Right ventricle myocardium superior (tissue), 1 donor: ENCODE measurements around the gene CLASP2. TPM values are rescaled to one million over a fixed set of nuclear protein-coding genes. Genes with fewer than 3 reads are reported as not detected.

Experiments used
- ATAC-seq: fragments of 200-7000 bp; cut with Tn5 transposase; one replicate; pipeline ENCODE4 v1.9.1; 2020; ENCODE audit warnings: mild to moderate bottlenecking; ENCODE audit not compliant: poor library complexity
- DNase-seq: peaks from one replicate; pipeline ENCODE4 v3.0.0-alpha.2; 2020
- intact Hi-C: fragments of 100-400 bp; cut with DNase I; formaldehyde crosslinking; loops from one replicate; pipeline ENCODE4 v1.11.2; 2022
- total RNA-seq: library from RNA; stranded (reverse); fragmentation: NEBNext Ultra II Directional; extraction: Animal tissue kit (Norgen Biotek cat#: 25700); gene quantifications from one replicate; pipeline ENCODE4 v1.2.1, GENCODE V29; 2021
- donor health status: DM: no; HTN: yes; CAD: no; lungs with severe emphysema.

CLASP2 gene
- total RNA-seq, 1 donor from 2014 or later: 68.3 TPM

DNA sequence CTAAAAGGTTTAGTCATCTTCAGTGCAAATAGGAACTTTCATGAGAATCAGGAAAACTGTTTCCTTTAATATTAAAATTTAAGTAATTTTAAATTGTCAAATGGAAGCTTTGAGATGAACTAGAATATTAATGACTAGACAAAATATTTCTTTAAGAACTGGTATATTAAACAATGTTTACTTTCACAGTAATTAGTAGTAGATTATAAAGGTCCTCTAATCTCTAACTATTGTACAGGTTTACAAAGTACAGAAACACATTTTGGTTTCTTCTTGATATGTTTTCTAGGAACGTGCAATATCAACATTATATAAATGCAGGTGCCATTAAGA is 138.9 kb downstream of the CLASP2 start:
- ATAC-seq (no peak), DNase-seq (no peak)
- intact Hi-C loops: no loop called here

DNA sequence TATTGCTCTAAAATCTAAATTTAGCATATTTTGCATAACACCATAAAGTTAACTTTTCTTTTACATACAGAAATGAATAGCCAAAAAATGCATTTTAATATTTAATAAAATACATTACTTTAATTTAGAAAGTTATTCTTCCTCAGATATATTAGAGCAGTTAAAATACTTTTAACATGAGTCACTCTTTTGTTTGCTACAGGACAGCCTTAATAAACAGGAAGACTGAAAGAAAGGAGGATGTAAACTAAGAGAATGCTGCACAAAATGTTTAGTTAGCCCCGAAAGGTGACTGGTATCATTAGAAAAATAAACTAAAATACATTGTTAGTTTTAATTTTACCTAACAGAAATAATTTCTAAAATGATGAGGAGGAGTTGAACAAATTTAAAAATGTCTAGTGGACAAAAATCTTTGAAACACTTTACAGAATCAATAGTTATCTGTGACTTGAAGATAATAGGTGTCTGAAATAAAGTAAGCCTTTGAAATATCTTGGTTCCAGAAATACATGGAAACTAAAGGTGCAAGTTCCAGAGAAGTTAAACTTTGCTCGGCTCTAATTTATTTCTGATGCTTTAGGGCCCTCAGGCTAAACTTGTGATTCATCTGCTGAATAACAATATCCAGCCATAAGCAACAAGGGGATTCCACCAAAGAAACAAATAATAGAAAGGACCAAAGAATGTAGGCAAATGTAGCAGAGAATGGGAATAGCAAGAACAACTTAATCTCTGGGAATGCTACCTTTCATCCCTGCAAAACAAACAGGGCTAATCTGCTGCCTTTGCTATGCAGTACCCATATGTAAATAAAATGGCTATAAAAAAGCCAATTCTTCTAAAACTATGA is 139.5 kb downstream of the CLASP2 start:
- DNase-seq: no peak
- intact Hi-C loops: no loop called here
- no peak for ATAC-seq

DNA sequence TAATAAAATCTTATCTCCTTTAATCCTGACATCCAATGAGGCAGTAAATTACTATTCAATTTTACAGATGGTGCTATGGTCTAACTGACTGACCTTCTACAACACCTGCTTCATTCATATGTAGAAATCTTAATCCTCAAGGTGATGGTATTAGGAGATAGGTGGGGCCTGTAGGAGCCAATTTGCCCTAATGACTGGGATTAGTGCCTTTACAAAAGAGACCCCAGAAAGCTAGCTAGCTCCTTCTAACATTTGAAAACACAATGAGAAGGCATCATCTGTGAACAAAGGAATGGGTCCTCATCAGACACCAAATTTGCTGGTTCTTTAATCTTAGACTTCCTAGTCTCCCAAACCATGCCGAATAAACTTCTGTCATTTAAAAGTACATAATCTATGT is 140.5 kb downstream of the CLASP2 start:
- DNase-seq (no peak), ATAC-seq (no peak)
- intact Hi-C loops: no loop called here

DNA sequence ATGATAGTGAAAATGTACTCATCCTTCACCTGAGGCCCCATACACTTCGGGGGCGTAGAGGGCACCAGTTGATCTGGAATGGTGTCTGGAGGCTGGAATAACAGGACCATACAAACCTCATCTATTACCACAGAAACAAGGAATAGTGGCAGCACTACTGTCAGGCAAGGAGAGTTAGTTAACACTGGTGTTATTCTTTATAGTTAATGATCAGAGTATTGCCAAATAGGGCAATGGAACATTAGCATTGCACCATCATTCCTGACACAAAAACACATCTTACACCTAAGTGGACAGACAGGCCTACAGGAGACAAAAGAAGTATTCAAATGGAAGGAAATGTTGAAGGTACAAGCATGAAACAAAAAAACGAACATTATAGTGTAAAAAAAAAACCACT is 140.9 kb downstream of the CLASP2 start:
- ATAC-seq (no peak), DNase-seq (no peak)
- intact Hi-C loops: no loop called here

DNA sequence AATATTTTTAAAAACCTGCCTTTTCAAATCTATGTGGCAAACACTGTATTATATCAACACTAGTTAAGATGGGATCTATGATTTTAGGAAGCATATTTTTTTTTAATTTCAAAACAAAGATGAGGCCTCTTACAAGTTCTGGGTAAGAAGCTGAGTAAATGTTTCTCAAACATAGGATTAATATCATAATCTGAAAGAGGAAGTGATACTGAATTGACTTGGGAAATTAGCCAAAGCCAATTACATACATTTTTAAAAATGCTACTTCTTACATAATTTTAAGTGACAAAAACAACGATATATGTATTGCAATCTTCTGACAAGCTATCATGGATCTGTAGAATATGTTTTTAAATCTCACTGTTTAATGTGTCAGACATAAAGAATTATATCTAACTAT is 142.7 kb downstream of the CLASP2 start:
- intact Hi-C loops: no loop called here
- no peak for ATAC-seq
- no peak for DNase-seq

DNA sequence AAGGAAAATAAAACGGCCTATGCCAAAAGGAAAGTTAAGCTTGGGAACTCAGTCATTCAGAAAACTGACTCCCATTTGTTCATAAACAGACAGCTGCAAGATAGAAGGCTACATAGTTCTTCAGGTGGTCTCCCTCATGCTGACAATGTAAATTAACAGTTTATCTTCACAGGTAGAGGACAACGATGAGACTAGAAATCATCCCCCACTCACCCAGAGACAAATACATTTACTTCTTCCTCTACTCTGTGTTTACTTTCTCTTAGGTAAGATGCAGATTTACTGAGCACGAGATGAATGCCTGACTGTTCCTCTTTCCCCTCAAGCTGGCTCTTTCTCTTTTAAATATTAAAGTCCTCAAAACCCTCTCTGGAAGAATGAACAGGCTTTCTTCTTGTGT is 160.2 kb downstream of the CLASP2 start:
- DNase-seq (no peak), ATAC-seq (no peak)
- intact Hi-C loops: no loop called here

DNA sequence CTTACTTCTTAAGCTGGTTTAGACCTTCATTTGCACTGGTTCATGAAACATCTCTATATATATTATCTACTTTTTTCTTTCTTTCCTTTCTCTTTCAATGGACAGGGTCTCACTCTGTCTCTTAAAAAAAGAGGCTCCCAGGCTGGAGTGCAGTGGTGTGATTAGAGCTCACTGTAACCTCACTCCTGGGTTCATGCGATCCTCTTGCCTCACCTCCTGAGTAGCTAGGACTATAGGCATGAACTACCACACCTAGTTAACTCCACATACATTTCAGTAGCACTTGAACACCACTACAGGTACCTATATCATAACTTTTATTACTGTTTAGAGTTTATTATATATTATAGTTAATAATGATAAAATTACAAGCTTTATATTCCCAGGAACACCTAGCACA is 160.8 kb downstream of the CLASP2 start:
- ATAC-seq (no peak), DNase-seq (no peak)
- intact Hi-C loops: no loop called here

DNA sequence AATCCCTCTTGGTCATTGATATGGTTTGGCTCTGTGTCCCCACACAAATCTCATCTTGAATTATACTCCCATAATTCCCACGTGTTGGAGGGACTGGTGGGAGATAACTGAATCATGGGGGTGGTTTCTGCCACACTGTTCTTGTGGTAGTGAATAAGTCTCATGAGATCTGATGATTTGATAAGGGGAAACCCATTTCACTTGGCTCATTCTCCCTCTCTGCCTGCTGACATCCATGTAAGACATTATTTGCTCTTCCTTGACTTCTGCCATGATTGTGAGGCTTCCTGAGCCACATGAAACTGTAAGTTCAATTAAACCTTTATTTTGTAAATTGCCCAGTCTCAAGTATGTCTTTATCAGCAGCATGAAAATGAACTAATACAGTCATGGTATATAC is 171.0 kb downstream of the CLASP2 start:
- intact Hi-C loops: no loop called here

DNA sequence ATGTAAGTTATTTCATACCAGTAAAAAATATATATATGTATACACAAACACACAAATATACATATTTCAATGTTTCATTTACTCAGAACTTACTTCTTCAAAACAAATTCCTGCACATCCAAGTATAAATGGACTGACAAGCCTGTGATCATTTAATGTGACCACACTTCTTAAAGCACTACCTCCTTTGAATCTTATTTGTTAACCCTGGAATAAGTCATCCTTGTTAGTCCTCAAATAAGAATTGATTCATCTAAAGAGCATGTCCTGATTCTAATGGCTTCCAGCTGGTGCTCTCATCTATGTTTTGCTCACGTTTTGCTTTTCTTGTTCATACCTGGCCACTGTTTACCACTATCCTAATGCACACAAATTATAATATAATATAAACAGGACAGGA is 173.9 kb downstream of the CLASP2 start:
- no peak for DNase-seq
- intact Hi-C loops: no loop called here
- no peak for ATAC-seq

More for the DNA sequence above, 171.0 kb downstream of the CLASP2 start:
- no peak for ATAC-seq
- DNase-seq: no peak

DNA sequence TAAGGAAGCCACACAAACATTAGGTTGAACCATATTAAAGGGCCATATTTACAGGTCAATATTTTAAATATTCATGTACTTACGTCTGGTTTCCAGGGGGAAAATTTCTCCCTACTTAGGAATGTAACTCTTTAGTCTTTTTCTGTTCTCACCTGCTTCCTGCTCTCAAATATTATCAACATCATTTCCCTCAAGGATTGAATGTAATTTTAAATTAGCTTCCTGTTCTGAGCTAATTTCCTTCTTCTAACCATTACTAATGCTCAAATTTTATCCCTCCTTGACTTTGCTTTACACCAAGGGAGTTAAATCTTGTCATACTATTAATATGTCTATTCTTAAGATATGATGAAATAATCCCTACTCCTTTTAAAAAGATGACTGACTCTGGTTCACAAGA is 174.5 kb downstream of the CLASP2 start:
- DNase-seq (no peak), ATAC-seq (no peak)
- intact Hi-C loops: no loop called here

DNA sequence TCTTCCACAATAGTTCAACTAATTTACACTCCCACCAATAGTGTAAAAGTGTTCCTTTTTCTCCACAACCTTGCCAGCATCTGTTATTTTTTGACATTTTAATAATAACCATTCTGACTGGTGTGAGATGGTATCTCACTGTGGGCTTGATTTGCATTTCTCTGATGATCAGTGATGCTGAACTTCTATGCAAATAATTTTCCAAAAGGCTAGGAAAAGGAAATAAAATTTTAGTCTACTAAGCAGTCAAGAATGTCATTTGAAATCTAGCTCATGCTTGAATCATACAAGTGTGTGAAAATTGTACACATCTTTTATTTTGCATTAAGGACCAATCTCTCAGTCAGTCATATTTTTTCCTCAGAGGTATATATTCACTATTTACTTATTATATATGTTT is 176.1 kb downstream of the CLASP2 start:
- ATAC-seq (no peak), DNase-seq (no peak)
- intact Hi-C loops: no loop called here

DNA sequence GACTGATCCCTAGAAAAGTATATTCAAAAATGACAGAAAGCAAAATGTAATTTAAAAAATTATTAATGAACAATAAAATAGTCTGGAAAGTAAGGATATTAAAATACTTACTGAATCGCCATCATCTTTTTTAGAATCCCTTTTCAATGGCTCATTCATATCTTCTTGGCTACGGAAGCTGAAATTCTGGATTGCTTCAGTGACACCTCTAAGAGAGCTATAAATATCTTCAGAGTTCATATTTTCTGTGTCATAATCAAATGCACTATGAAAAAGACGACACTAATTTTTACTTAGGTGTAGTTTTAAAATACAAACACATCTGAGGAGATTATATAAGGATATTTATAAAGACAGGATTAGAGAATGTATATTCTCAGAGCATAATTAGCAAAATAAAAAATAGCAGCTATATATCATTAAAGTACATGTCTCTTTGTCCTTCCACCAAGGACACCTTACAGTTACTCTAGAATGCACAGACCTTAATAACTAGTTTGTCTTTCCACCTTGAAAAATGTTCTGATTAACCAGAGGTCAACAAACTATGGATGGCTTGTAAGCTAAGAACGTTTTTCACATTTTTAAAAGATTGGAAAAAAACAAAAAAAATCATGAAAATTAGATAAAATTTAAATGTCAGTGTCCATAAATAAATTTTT is 179.2 kb downstream of the CLASP2 start:
- intact Hi-C loops: no loop called here
- DNase-seq (no peak), ATAC-seq (peak; percentile 84)

DNA sequence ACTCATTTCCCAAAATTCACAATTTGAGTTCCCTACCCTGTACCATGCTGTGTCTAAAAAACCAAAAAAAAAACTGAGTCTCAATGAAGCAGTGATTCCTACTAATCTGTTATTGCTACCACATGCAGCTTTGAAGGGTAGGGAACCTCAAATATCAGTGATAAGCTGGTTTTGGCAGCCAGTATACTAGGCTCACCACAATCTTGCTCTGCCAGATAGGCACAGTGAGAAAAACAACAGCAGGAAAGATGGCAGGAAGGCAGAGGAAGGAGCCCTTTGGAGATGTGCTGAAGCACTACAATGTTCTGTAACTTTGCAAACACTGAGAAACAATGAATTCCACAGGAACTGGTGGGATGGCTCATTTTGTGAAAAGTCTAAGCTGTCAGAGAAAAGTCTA is 180.9 kb downstream of the CLASP2 start:
- ATAC-seq (peak; percentile 76), DNase-seq (no peak)
- intact Hi-C loops: no loop called here

DNA sequence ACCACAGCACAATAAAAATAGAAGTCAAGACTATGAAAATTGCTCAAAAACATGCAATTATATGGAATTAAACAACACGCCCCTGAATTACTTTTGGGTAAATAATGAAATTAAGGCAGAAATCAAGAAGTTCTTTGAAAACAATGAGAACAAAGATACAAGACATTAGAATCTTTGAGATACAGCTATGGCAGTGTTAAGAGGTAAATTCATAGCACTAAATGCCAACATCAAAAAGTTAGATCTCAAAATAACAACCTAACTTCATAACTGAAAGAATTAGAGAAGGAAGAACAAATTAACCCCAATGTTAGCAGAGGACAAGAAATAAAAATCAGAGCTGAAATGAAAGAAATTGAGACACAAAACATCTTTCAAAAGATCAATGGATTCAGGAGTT is 191.3 kb downstream of the CLASP2 start:
- ATAC-seq (no peak), DNase-seq (no peak)
- intact Hi-C loops: no loop called here

DNA sequence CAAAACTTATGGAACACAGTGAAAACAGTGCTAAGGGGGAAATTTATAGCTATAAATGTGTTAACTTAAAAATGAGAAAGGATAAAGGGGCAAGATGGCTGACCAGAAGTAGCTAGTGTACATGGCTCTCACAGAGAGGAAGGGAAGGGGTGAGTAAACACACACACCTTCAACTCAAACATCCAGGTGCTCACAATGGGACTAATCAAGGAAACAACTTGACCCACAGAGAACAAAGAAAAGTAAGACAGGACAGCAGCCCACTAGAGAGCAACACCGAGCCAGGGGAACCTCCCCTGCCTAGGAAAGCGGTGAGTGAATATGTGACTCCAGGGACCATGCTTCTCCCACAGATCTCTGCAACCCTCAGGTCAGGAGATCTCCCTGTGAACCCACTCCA is 192.8 kb downstream of the CLASP2 start:
- intact Hi-C loops: no loop called here
- DNase-seq (no peak), ATAC-seq (no peak)

DNA sequence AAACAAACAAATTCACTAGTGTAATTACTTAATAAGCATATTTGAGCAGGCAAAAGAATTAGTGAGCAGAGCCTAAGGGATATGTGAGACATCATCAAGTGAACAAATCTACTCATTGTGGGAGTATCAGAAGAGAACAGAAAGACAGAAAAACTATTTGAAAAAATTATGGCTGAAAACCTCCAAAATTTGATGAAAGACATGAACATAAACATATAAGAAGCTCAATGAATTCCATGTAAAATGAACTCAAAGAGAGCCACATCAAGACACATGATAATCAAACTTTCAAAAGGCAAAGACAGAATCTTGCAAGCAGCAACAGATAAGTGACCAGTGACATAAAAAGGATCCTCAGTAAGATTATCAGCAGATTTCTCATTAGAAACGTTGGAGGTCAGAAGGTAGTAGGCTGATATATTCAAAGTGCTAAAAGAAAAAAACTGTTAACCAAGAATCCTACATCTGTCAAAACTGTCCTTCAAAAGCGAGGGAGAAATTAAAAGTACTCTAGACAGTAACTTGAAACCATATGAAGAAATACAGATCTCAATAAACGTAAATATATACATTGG is 194.9 kb downstream of the CLASP2 start:
- ATAC-seq: no peak
- no peak for DNase-seq
- intact Hi-C loops: no loop called here

DNA sequence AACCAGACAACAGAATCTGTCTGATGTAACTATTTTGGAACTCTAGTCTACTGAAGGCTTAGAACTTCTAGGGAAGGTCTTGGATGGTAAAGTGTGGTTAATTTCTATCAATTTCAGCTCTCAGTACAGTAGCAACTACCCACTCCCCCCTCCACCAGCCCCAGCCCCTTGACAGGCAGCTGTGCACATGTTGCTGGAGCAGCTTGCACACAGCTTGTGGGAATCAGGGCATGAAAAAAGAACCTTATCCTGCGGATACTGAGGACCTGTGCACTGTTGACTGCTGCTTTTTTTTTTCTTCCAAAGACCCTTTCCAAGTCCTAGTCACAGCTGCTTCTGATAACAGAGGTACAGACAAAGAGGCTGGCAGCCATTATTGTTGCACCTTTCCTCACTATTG is 196.3 kb downstream of the CLASP2 start:
- ATAC-seq: no peak
- intact Hi-C loops: no loop called here

DNA sequence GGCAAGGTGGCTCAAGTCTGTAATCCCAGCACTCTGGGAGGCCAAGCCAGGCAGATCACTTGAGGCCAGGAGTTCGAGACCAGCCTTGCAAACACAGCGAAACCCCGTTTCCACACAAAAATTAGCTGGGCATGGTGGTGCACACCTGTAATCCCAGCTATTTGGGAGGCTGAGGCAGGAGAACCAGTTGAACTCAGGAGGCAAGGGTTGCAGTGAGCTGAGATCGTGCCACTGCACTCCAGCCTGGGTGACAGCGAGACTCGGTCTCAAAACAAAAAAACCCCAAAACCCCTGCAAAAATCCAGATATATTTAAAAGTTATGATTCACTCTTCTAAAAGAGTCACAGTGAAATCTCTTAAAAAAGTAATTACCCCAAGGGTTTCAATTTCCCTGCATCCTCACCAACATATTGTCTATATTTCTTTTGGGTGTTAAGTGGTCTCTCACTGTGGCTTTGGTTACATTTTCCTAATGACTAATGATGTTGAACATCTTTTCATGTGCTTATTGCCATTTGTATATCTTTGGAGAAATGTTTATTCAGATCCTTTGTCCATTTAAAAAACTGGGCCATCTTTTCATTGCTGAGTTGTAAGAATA is 204.7 kb downstream of the CLASP2 start:
- DNase-seq (no peak), ATAC-seq (no peak)
- intact Hi-C loops: no loop called here

More for the DNA sequence above, 196.3 kb downstream of the CLASP2 start:
- no peak for DNase-seq

DNA sequence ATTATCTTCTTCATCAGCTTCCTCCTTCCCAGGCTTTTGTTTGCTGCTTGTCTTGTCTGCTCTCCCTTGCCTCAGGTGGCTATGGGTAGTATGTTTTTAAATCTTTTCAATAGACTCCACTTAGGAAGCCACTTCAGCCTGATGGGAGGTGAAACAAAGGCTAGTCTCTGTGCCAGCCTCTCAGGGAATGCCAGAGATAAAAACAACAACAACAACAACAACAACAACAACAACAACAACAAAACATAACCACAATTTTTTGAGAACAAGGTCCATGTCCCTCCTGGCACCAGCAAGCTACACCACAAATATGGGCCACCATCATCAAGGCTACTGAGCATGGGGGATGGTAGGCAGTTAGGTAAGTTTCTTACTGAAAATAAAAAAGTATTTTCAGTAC is 213.0 kb downstream of the CLASP2 start:
- DNase-seq: no peak
- ATAC-seq: no peak
- intact Hi-C loops: no loop called here

DNA sequence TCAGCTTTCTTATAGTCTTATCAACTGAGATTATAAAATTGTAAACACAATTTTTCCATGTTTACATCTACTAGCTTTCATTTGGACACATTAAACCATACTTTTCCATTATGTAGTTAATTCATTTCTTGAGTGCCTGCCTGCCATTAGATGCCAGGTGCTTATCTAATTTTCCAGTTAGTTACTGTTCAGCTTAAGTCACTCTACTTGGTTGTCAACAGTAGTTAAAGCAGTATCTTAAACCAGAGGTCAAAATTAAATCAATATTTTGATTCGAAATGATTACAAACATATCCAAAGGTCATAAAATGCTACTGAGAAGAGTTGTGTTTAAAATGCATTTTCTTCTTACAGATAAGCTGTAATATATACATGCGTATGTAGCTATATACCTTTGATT is 221.6 kb downstream of the CLASP2 start:
- ATAC-seq: no peak

More for the DNA sequence above, 221.6 kb downstream of the CLASP2 start:
- DNase-seq: no peak
- intact Hi-C loops: no loop called here
